Esophagus muscularis mucosa (tissue), 4 donors: Measurements from ENCODE around the gene NFYB. TPM values are rescaled to one million over a fixed set of nuclear protein-coding genes. Genes with fewer than 3 reads are reported as not detected.

Source experiments
- DNase-seq: peaks from one replicate; pipeline ENCODE4 v3.0.0-alpha.2; 2017; ENCODE audit errors: extremely low spot score
- H3K27ac ChIP-seq, 4 donors: fragments of 200-600 bp; sonication (generic); replicated peaks in 1 of 4; 1 replicate in 3 of 4; 2 replicates in 1 of 4; pipeline ENCODE4 v1.5.1; 2016 to 2019; ENCODE audit warnings: mild to moderate bottlenecking in 1 of 4
- H3K27me3 ChIP-seq, 4 donors: fragments of 200-600 bp; sonication (generic); one replicate each; pipeline versions ENCODE4 v1.5.1 to v1.6.0; 2016 to 2019
- H3K36me3 ChIP-seq, 4 donors: fragments of 200-600 bp; sonication (generic); one replicate each; pipeline ENCODE4 v1.5.1; 2016 to 2019
- H3K4me1 ChIP-seq, 4 donors: fragments of 200-600 bp; sonication (generic); one replicate each; pipeline ENCODE4 v1.5.1; 2016 to 2019
- H3K4me3 ChIP-seq, 4 donors: fragments of 200-600 bp; sonication (generic); 1 replicate in 2 of 4; 2 replicates in 2 of 4; pipeline ENCODE4 v1.5.1; 2016 to 2019; ENCODE audit warnings: mild to moderate bottlenecking in 4 of 4, moderate library complexity in 1 of 4
- H3K9me3 ChIP-seq, 4 donors: fragments of 200-600 bp; sonication (generic); 1 replicate in 3 of 4; 2 replicates in 1 of 4; pipeline ENCODE4 v1.5.1; 2016 to 2019
- CTCF ChIP-seq, 3 experiments: fragments of 200-600 bp in 2 of 3; fragments of 450-650 bp in 1 of 3; sonication (generic) in 2 of 3; IDR thresholded peaks; one replicate each; pipeline ENCODE4 v1.5.1; 2017 to 2019; ENCODE audit warnings: antibody characterized with exemption in 3 of 3, mild to moderate bottlenecking in 2 of 3, moderate library complexity in 1 of 3
- EP300 ChIP-seq: sonication (generic); formaldehyde crosslinking; IDR thresholded peaks from one replicate; pipeline ENCODE4 v1.6.1; 2017; ENCODE audit warnings: antibody characterized with exemption
- POLR2A ChIP-seq: fragments of 450-650 bp; IDR thresholded peaks from one replicate; pipeline ENCODE4 v1.6.1; 2017; ENCODE audit warnings: antibody characterized with exemption, moderate library complexity, mild to moderate bottlenecking, low read depth
- POLR2AphosphoS5 ChIP-seq, 2 donors: sonication (generic); formaldehyde crosslinking; IDR thresholded peaks; one replicate each; pipeline ENCODE4 v1.6.1; 2017; ENCODE audit warnings: antibody characterized with exemption in 2 of 2
- WGBS: methylation state at CpG from one replicate; pipeline ENCODE4 v1.1.5; 2018; 5-methylcytosine and 5-hydroxymethylcytosine counted together
- intact Hi-C: fragments of 100-400 bp; cut with DNase I; formaldehyde crosslinking; loops from one replicate; pipeline ENCODE4 v1.15.1; 2023
- total RNA-seq, 4 donors: library from RNA; depleted of rRNA; stranded (reverse); fragments of >200 nt; gene quantifications; one replicate each; pipeline versions ENCODE4 v1.1.0 to v1.2.1, GENCODE V29; 2016

The NFYB gene
- total RNA-seq, 4 donors from 2014 or later: 67.7 to 90.9 (median 82.4) TPM

DNA sequence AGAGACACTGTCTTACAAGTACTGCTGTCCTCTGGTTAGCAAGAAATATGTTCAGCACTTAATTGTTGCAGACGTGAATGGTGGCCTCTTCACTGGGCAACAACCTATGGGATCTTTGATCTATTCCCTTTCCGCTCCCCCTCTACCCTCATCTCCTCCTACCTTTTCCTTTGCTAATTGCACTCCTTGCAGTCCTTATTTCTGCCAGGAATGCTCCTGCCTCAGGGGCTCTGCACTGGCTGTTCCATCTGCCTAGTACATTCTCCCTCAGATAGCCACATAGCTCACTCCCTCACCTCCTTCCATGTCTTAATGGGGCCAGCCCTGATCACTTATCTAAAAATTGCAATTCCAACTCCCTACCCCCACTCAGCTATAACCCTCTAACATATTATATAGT, 4.5 kb upstream of the NFYB start:
- Histone ChIP-seq H3K4me1 (peaks cover 8 to 13% (median 11%) of the 10 kb centered on the region in 4 donors), H3K9me3 (no peaks in the 10 kb centered on the region), H3K4me3 (no peak overlapping the region), H3K36me3 (no peaks in the 10 kb centered on the region), H3K27me3 (no peaks in the 10 kb centered on the region), H3K27ac (no peak overlapping the region)
- 93% methylated on average over 2 of the region's 2 CpGs for WGBS
- no peak for DNase-seq
- TF ChIP-seq CTCF (IDR thresholded peaks at IDR 0.05) (no peak), POLR2A (no peak), EP300 (no peak), POLR2AphosphoS5 (IDR thresholded peaks at IDR 0.05) (no peak)
- intact Hi-C loops: no loop called here

DNA sequence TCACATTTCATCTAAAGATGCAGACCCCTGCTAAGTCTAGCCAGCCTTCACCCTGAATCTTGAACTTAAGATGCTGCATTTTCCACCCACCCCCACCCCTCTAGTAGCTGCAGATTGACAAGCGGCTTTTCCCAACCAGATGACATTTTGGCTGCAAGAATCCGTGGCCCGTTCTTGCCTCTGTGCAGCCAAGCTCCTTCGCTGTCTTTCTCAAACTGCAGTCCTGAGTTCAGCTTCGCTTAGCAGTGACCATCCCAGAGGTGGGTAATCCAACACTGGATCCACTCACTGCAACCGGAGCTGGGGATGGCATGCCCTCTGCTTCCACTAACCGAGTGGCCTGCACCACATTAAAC, 765 bp upstream of the NFYB start:
- Histone ChIP-seq H3K9me3 (no peaks in the 10 kb centered on the region), H3K4me1 (peaks cover 24 to 46% (median 45%) of the 10 kb centered on the region in 4 donors), H3K36me3 (peaks cover 0 to 7% (median 3%) of the 10 kb centered on the region in 4 donors), H3K27ac (peak overlapping the region; percentile 94 to 97 (median 95)), H3K27me3 (no peaks in the 10 kb centered on the region), H3K4me3 (peak overlapping the region; percentile 78 to 86 (median 84))
- WGBS: 31% methylated on average over 7 of the region's 7 CpGs
- no peak for DNase-seq
- intact Hi-C loops: loop anchor here (2.0 to 10.0 kb wide), 2 partner anchors 38 to 76 kb away; partner anchors contain the start of gene TXNRD1
- no peak for TF ChIP-seq POLR2AphosphoS5 (IDR thresholded peaks at IDR 0.05)
- TF ChIP-seq EP300: no peak
- no peak for TF ChIP-seq POLR2A
- no peak for TF ChIP-seq CTCF (IDR thresholded peaks at IDR 0.05)

DNA sequence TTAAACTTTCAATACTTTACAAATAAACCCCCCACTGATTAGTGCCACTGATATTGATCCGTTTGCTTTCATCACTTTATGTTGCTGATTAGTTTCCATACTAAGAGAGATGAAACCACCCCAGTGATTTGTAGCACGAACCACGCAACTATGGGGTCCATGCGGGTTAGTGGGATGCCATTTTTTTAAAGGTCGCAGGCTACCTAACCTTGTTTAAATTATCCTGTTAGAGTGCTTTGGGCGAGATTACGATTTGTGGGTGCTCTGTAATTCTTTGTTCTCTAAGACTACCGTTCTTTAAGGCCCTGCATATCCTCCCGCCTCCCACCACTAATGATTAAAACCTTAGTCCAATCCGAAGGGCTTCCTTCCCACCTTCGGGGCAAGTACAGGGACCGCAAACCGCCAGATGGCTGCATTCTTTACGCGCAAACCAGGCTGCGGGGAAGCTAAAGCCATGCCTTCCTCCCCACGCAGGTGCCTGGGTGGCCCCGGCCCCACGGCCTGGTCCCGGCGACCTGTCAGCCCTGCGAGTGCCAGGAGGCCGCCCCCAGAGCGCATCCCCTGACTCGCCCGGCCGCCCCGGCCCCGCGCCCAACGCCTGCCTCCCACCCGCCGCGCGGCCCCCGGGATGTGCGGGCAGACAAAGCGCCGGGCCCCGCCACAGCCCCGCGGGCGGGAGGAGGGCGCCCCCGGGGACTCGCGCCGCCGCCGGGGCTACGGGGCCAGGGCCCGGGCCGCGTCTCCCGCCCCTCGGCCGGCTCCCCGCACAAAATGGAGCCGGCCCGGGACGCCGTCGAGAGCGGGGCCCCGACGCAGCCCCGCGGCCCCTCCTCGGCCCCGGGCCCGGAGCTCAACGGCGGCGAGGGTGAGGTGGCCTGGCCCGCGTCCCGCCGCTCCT, 759 bp downstream of the NFYB start:
- Histone ChIP-seq H3K9me3 (no peaks in the 10 kb centered on the region), H3K27ac (peak overlapping the region; percentile 88 to 97 (median 95)), H3K36me3 (peaks cover 0 to 16% (median 10%) of the 10 kb centered on the region in 4 donors), H3K27me3 (no peaks in the 10 kb centered on the region), H3K4me3 (peak overlapping the region; percentile 78 to 86 (median 84)), H3K4me1 (peaks cover 29 to 62% (median 59%) of the 10 kb centered on the region in 4 donors)
- intact Hi-C loops: loop anchor here (10.0 kb wide), 1 partner anchor 78 kb away; the partner anchor contains the start of gene TXNRD1
- under 1% methylated on average over 13 of the region's 78 CpGs for WGBS
- DNase-seq: no peak
- TF ChIP-seq EP300 (no peak), POLR2AphosphoS5 (IDR thresholded peaks at IDR 0.05) (no peak), POLR2A (no peak), CTCF (IDR thresholded peaks at IDR 0.05) (no peak)

GRCh38 chr12:104136577-104136976, 1.4 kb downstream of the NFYB start:
- peak overlapping the region; percentile 88 to 97 (median 95) for H3K27ac ChIP-seq
- intact Hi-C loops: loop anchor here (10.0 kb wide), 1 partner anchor 78 kb away; the partner anchor contains the start of gene TXNRD1
- H3K9me3 ChIP-seq: no peaks in the 10 kb centered on the region
- no peaks in the 10 kb centered on the region for H3K27me3 ChIP-seq
- peak overlapping the region; percentile 78 to 86 (median 84) for H3K4me3 ChIP-seq
- H3K36me3 ChIP-seq: peaks cover 0 to 23% (median 15%) of the 10 kb centered on the region in 4 donors
- DNase-seq: no peak
- H3K4me1 ChIP-seq: peaks cover 35 to 68% (median 66%) of the 10 kb centered on the region in 4 donors
- TF ChIP-seq EP300: no peak
- no peak for TF ChIP-seq POLR2A

DNA sequence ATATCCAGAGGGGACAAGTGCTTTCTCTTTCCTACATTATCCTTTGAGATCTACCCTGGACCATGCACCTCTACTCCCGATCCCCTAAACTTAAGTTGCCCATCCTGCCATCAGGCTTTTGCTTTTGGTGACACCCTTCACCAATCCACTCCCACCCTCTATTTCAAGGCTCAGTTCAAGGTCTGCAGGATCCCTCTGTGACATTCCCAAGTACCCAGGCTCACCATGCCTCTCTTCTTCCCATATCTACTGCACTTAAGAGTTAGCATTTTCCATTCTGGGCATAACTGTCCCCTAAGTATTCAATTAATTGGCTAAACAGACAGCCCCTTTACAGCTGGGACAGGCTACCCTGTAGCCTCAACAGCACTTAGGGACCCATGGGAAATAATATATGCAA, 3.1 kb downstream of the NFYB start:
- intact Hi-C loops: loop anchor here (10.0 kb wide), 1 partner anchor 80 kb away; the partner anchor contains the start of gene TXNRD1
- Histone ChIP-seq H3K4me1 (peaks cover 46 to 85% (median 83%) of the 10 kb centered on the region in 4 donors), H3K27ac (peak overlapping the region in 1 of 4 donors; percentile 7)

More for the DNA sequence above, 3.1 kb downstream of the NFYB start:
- no peak for TF ChIP-seq CTCF (IDR thresholded peaks at IDR 0.05)
- TF ChIP-seq EP300: no peak
- no peak for TF ChIP-seq POLR2AphosphoS5 (IDR thresholded peaks at IDR 0.05)
- no peak for TF ChIP-seq POLR2A
- 96% methylated on average over 1 of the region's 1 CpG for WGBS
- no peaks in the 10 kb centered on the region for H3K27me3 ChIP-seq
- peaks cover 0 to 28% (median 17%) of the 10 kb centered on the region in 4 donors for H3K36me3 ChIP-seq
- DNase-seq: no peak
- H3K4me3 ChIP-seq: no peak overlapping the region
- no peaks in the 10 kb centered on the region for H3K9me3 ChIP-seq
